HepG2 (cell line): ENCODE measurements around the gene ZMIZ1. TPM values are rescaled to one million over a fixed set of nuclear protein-coding genes. Genes with fewer than 3 reads are reported as not detected.

Experiments
- ATAC-seq: fragments of 200-7000 bp; cut with Tn5 transposase; 3 replicates; pipeline ENCODE4 v1.9.1; 2020; ENCODE audit warnings: mild to moderate bottlenecking, moderate library complexity
- BruUV-seq: library from RNA; stranded (reverse); fragments of 400-500 nt; replicated peaks from 2 replicates; lab custom pipeline; 2021; lab: Mats Ljungman, UMichigan
- CTCF ChIA-PET: fragments of 300-600 bp; formaldehyde crosslinking; extraction: SDS; loops from one replicate; lab custom pipeline; 2021; ENCODE audit warnings: low total read pairs, inconsistent platforms, low intra/inter-chr PET ratio; lab: Yijun Ruan, JAX
- POLR2A ChIA-PET: fragments of 350-600 bp; sonication (Branson Sonifier 250); formaldehyde crosslinking; loops from one replicate; lab custom pipeline; 2020; ENCODE audit warnings: antibody characterized with exemption, inconsistent platforms; lab: Yijun Ruan, JAX
- DNase-seq: peaks from one replicate; pipeline ENCODE4 v3.0.0-alpha.2; 2015; ENCODE audit warnings: low spot score
- FAIRE-seq: peaks from 3 replicates; lab custom pipeline; 2011; peaks lifted over from hg19 to GRCh38; lab: Jason Lieb, UNC
- H2AFZ ChIP-seq: one replicate; pipeline ENCODE4 v1.6.1; 2011; ENCODE audit warnings: low read length, inconsistent platforms
- H3K27ac ChIP-seq: fragments of 300-600 bp; 3 replicates; pipeline ENCODE4 v1.8.0; 2011; ENCODE audit warnings: mixed run types, mild to moderate bottlenecking, mixed read lengths, low read length, inconsistent platforms; ENCODE audit not compliant: insufficient read depth; ENCODE audit errors: extremely low read length
- H3K27me3 ChIP-seq, 2 experiments: fragments of 200-600 bp in 1 of 2; 2 replicates in 1 of 2; 3 replicates in 1 of 2; pipeline versions ENCODE4 v1.6.0 to v1.8.0; 2011; ENCODE audit warnings: low read length in 2 of 2, mild to moderate bottlenecking in 2 of 2, moderate library complexity in 2 of 2, inconsistent platforms in 1 of 2; ENCODE audit not compliant: insufficient read depth in 2 of 2, control insufficient read depth in 1 of 2
- H3K36me3 ChIP-seq, 2 experiments: fragments of 200-600 bp in 1 of 2; replicated peaks in 1 of 2; 2 replicates in 1 of 2; 3 replicates in 1 of 2; pipeline versions ENCODE4 v1.5.1 to v1.8.0; 2011; ENCODE audit warnings: low read length in 2 of 2, inconsistent platforms in 1 of 2; ENCODE audit not compliant: insufficient read depth in 2 of 2, control insufficient read depth in 1 of 2
- H3K4me1 ChIP-seq: 2 replicates; pipeline ENCODE4 v1.5.1; 2012; ENCODE audit warnings: low read length, inconsistent platforms; ENCODE audit not compliant: insufficient read depth
- H3K4me2 ChIP-seq: 2 replicates; pipeline ENCODE4 v1.6.0; 2011; ENCODE audit warnings: low read depth, low read length, inconsistent platforms
- H3K4me3 ChIP-seq, 3 experiments: fragments of 200-600 bp in 1 of 3; sonication (generic), shearing (Covaris generic) in 1 of 3; replicated peaks in 1 of 3; 2 replicates each; pipeline ENCODE4 v1.5.1; 2011 to 2016; ENCODE audit warnings: low read length in 3 of 3, inconsistent platforms in 2 of 3, low read depth in 2 of 3, mild to moderate bottlenecking in 2 of 3, control low read depth in 1 of 3, mixed read lengths in 1 of 3; ENCODE audit not compliant: insufficient read depth in 1 of 3
- H3K79me2 ChIP-seq: one replicate; pipeline ENCODE4 v1.6.1; 2011; ENCODE audit warnings: low read length, inconsistent platforms; ENCODE audit not compliant: insufficient read depth
- H3K9ac ChIP-seq: 2 replicates; pipeline ENCODE4 v1.6.0; 2011; ENCODE audit warnings: mild to moderate bottlenecking, low read depth, low read length, inconsistent platforms; ENCODE audit not compliant: insufficient read depth
- H3K9me3 ChIP-seq: 2 replicates; pipeline ENCODE4 v1.5.1; 2012; ENCODE audit warnings: mild to moderate bottlenecking, low read length
- H4K20me1 ChIP-seq: 2 replicates; pipeline ENCODE4 v1.6.0; 2011; ENCODE audit warnings: inconsistent platforms, mild to moderate bottlenecking, low read length, moderate library complexity; ENCODE audit not compliant: insufficient read depth
- AGO2 ChIP-seq: fragments of 200-400 bp; formaldehyde crosslinking; optimal IDR thresholded peaks from 2 replicates; pipeline ENCODE3; 2017; ENCODE audit warnings: mild to moderate bottlenecking, low read depth, low read length, moderate library complexity
- ZNF292 ChIP-seq: sonication (generic); formaldehyde crosslinking; IDR thresholded peaks from 2 replicates; pipeline ENCODE4 v1.8.1; 2022; ENCODE audit warnings: mild to moderate bottlenecking, low read depth, missing genetic modification reagents, borderline replicate concordance
- ZNF564 ChIP-seq: sonication (generic); formaldehyde crosslinking; IDR thresholded peaks from 2 replicates; pipeline ENCODE4 v1.8.1; 2023; ENCODE audit warnings: mild to moderate bottlenecking, missing genetic modification reagents
- ZNF761 ChIP-seq: sonication (generic); formaldehyde crosslinking; conservative IDR thresholded peaks from 2 replicates; pipeline ENCODE4 v1.4.0; 2020; ENCODE audit warnings: mild to moderate bottlenecking, missing genetic modification reagents
- WGBS: methylation state at CpG from one replicate; pipeline ENCODE4 v1.1.6; 2017; ENCODE audit warnings: low lambda C conversion rate; 5-methylcytosine and 5-hydroxymethylcytosine counted together
- in situ Hi-C: cut with HindIII; loops from 2 replicates; pipeline ENCODE4 v1.10.0; 2017; ENCODE audit warnings: low pct_unique_long_range_greater_than_20kb; ENCODE audit not compliant: extremely low pct_ligation_motif_present
- intact Hi-C: fragments of 100-400 bp; cut with micrococcal nuclease; formaldehyde crosslinking; loops from one replicate; pipeline ENCODE4 v1.10.0; 2022; ENCODE audit not compliant: unreplicated experiment
- polyA plus RNA-seq, 8 experiments: library from polyadenylated mRNA; depleted of rRNA in 3 of 8; stranded (reverse) in 7 of 8; unstranded in 1 of 8; fragments of >200 nt; fragmentation: Illumina TruSeq in 4 of 8; extraction: Trizol in 4 of 8; gene quantifications; 2 replicates each; pipeline versions ENCODE4 v1.2.1 to v1.2.3, GENCODE V29; 2011 to 2016; ENCODE audit warnings: low read depth in 4 of 8, missing spikeins in 1 of 8, mixed read lengths in 1 of 8; ENCODE audit not compliant: insufficient read depth in 1 of 8
- total RNA-seq, 5 experiments: library from RNA; depleted of rRNA; stranded (reverse); fragments of >200 nt; fragmentation: Illumina TruSeq; extraction: Trizol; gene quantifications; 2 replicates each; pipeline ENCODE4 v1.2.3, GENCODE V29; 2016; ENCODE audit warnings: low read depth in 1 of 5
- TF ChIP-seq, protein P1 (sequence below): sonication (generic); formaldehyde crosslinking; IDR thresholded peaks from 2 replicates; pipeline ENCODE4 v1.9.0; 2021; ENCODE audit warnings: missing genetic modification reagents, mild to moderate bottlenecking, borderline replicate concordance
- TF ChIP-seq, protein P2 (sequence below): sonication (generic); formaldehyde crosslinking; IDR thresholded peaks from 2 replicates; pipeline ENCODE4 v1.8.0; 2022; ENCODE audit warnings: mild to moderate bottlenecking, missing genetic modification reagents, moderate library complexity

The ZMIZ1 gene
- total and polyA plus RNA-seq, 2 of the 13 experiments (the other 11 are each of a cell fraction or from before 2014, with no cell fraction given), result 5.3 to 10.2 TPM

DNA sequence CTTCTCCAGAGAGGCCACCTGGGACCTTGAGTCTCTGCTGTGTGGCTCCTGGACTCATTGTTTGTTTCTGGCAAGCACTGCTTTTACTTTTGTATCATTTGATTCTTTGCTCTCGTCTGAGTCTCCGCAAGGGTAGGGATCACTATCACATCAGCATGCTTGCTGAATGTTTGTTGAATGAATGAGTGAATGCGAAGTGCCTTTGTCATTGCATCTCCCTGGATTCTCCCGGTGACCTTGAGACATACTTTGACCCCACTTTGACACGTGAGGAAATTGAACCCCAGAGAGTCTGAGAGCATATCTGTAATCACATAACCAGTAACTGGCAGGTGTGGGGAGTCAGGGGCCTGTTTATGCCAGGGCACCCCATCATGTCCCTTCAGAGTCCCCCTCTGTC is 92.8 kb downstream of the ZMIZ1 start:
- no TSS peak for BruUV-seq
- Histone ChIP-seq H3K27me3 (no peaks in the 10 kb centered on the region), H3K27ac (no peak overlapping the region), H4K20me1 (peaks cover 8% of the 10 kb centered on the region; the same call in 1 of the 2 replicates), H3K4me1 (peaks cover 42% of the 10 kb centered on the region), H2AFZ (no peak overlapping the region), H3K4me2 (no peak overlapping the region), H3K9me3 (no peaks in the 10 kb centered on the region), H3K36me3 (peaks cover 15 to 66% of the 10 kb centered on the region in 2 experiments), H3K9ac (no peak overlapping the region), H3K4me3 (no peak overlapping the region), H3K79me2 (peaks cover 32% of the 10 kb centered on the region)
- CTCF ChIA-PET, result no interaction called here
- WGBS, result 64% methylated on average over 5 of the region's 5 CpGs
- DNase-seq, result no peak
- no peak for TF ChIP-seq ZNF292 (CRISPR knock-in tag)
- TF ChIP-seq, protein P1, sequence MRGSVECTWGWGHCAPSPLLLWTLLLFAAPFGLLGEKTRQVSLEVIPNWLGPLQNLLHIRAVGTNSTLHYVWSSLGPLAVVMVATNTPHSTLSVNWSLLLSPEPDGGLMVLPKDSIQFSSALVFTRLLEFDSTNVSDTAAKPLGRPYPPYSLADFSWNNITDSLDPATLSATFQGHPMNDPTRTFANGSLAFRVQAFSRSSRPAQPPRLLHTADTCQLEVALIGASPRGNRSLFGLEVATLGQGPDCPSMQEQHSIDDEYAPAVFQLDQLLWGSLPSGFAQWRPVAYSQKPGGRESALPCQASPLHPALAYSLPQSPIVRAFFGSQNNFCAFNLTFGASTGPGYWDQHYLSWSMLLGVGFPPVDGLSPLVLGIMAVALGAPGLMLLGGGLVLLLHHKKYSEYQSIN, result no peak
- intact Hi-C loops (no loop called here), in situ Hi-C loops (no loop called here)
- FAIRE-seq, result no peak
- POLR2A ChIA-PET, result no interaction called here
- ATAC-seq, result no peak

GRCh38 chr10:79162022-79162421 is 93.3 kb downstream of the ZMIZ1 start:
- ATAC-seq, result no peak
- intact Hi-C loops (no loop called here), in situ Hi-C loops (no loop called here)
- Histone ChIP-seq H3K4me2 (no peak overlapping the region), H3K9me3 (no peaks in the 10 kb centered on the region), H3K27ac (no peak overlapping the region), H3K79me2 (peaks cover 32% of the 10 kb centered on the region), H3K4me3 (no peak overlapping the region), H3K4me1 (peaks cover 38% of the 10 kb centered on the region), H2AFZ (no peak overlapping the region), H3K36me3 (peaks cover 16 to 71% of the 10 kb centered on the region in 2 experiments), H3K9ac (no peak overlapping the region), H4K20me1 (peaks cover 8% of the 10 kb centered on the region; the same call in 1 of the 2 replicates), H3K27me3 (no peaks in the 10 kb centered on the region)
- BruUV-seq, result no TSS peak
- CTCF ChIA-PET, result no interaction called here
- POLR2A ChIA-PET, result no interaction called here
- WGBS, result 100% methylated on average over 2 of the region's 12 CpGs
- TF ChIP-seq, protein P2, sequence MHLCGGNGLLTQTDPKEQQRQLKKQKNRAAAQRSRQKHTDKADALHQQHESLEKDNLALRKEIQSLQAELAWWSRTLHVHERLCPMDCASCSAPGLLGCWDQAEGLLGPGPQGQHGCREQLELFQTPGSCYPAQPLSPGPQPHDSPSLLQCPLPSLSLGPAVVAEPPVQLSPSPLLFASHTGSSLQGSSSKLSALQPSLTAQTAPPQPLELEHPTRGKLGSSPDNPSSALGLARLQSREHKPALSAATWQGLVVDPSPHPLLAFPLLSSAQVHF (CRISPR knock-in tag), result no peak
- TF ChIP-seq ZNF761 (CRISPR knock-in tag) (no peak), AGO2 (peak; percentile 42), ZNF564 (CRISPR knock-in tag) (no peak)
- no peak for FAIRE-seq
- DNase-seq, result no peak
